Measurements from ENCODE around the gene HAP1. TPM values are rescaled to one million over a fixed set of nuclear protein-coding genes. Genes with fewer than 3 reads are reported as not detected.
"Not testable (repeated sequence)": the region's sequence is repeated elsewhere in the genome, so short reads cannot be mapped to it uniquely, and the experiment has no call there.

Gene HAP1
- total and polyA plus RNA-seq, 4 donors, result 7.3 to 52.8 (median 33.2) TPM

GRCh38 chr17:41718287-41718645 lies 16.2 kb downstream of the HAP1 start:
- no peak for DNase-seq (ENCODE audit: low read depth in 4 of 6, low spot score in 6 of 6)
- H3K27me3 ChIP-seq (ENCODE audit: control insufficient read depth, insufficient read depth, low read length), result no peaks in the 10 kb centered on the region
- WGBS (ENCODE audit: insufficient coverage), result 28% methylated on average over 5 of the region's 5 CpGs
- no peak overlapping the region for H3K27ac ChIP-seq (ENCODE audit: low read depth, low read length)
- H3K4me1 ChIP-seq (ENCODE audit: control insufficient read depth, insufficient read depth, low read length), result peaks cover 14% of the 10 kb centered on the region
- no peaks in the 10 kb centered on the region for H3K9me3 ChIP-seq (ENCODE audit: control insufficient read depth, insufficient read depth, low read length)
- H3K36me3 ChIP-seq (ENCODE audit: control insufficient read depth, insufficient read depth, low read length), result peaks cover 3% of the 10 kb centered on the region
- no peak overlapping the region for H3K4me3 ChIP-seq (ENCODE audit: low read depth, low read length)

DNA sequence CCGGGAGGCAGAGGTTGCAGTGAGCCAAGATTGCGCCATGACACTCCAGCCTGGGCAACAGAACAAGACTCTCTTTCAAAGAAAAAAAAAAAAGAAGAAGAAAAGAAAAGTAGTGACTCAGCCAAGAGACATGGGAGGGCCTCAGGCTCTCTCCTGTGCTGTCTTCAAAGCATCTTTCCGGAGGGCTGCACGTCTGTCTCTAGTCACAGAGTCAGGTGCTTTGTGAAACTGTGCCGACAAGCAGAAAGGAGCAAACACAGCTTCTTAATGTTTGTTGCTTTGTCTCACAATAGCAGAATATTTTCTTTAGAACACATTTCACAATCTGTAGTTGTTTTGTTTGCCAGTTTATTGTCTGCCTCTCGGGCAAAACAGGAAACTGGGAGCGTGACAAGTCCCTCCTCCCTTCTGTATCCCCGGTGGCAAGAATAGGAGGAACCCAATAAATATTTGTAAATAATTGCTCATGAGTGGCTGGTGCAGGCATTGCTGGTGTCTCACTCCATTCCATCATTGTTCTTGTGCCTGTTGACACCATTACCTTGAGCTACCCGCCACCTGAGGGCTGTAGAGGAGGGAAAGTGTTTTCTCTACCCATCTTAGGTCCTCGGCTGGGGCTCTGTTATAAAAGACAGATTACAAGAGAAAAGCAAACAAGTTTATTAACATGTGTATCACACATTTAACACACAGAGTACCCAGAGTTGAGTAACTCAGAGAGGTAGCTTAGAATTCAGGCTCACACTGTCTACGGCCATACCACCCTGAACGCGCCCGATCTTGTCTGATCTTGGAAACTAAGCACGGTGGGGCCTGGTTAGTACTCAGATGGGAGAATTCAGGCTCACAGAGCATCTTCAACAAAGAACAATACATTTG lies 16.8 kb downstream of the HAP1 start:
- peak in 1 of 6 donors; percentile 58 for DNase-seq (ENCODE audit: low read depth in 4 of 6, low spot score in 6 of 6)
- WGBS (ENCODE audit: insufficient coverage), result 13% methylated on average over 3 of the region's 15 CpGs
- Histone ChIP-seq H3K4me3 (ENCODE audit: low read depth, low read length) (no peak overlapping the region), H3K36me3 (ENCODE audit: control insufficient read depth, insufficient read depth, low read length) (no peaks in the 10 kb centered on the region), H3K27me3 (ENCODE audit: control insufficient read depth, insufficient read depth, low read length) (no peaks in the 10 kb centered on the region), H3K9me3 (ENCODE audit: control insufficient read depth, insufficient read depth, low read length) (no peaks in the 10 kb centered on the region), H3K4me1 (ENCODE audit: control insufficient read depth, insufficient read depth, low read length) (peaks cover 14% of the 10 kb centered on the region), H3K27ac (ENCODE audit: low read depth, low read length) (no peak overlapping the region)

- Histone ChIP-seq H3K27me3 (ENCODE audit: control insufficient read depth, insufficient read depth, low read length) (no peaks in the 10 kb centered on the region), H3K36me3 (ENCODE audit: control insufficient read depth, insufficient read depth, low read length) (no peaks in the 10 kb centered on the region), H3K4me3 (ENCODE audit: low read depth, low read length) (no peak within 1 kb of the TSS), H3K27ac (ENCODE audit: low read depth, low read length) (no peak within 1 kb of the TSS), H3K9me3 (ENCODE audit: control insufficient read depth, insufficient read depth, low read length) (no peaks in the 10 kb centered on the region), H3K4me1 (ENCODE audit: control insufficient read depth, insufficient read depth, low read length) (peaks cover 11% of the 10 kb centered on the region)
- WGBS (ENCODE audit: insufficient coverage), result 93% methylated on average over 5 of the region's 12 CpGs
- no peak for DNase-seq (ENCODE audit: low read depth in 4 of 6, low spot score in 6 of 6)
Measured at GRCh38 chr17:41711669-41712400, 22.6 kb downstream of the HAP1 start, which contains the start of gene GAST. Gene GAST (plus strand): TSS chr17:41712331. CDS start chr17:41715437, 3,106 bp downstream.

- WGBS (ENCODE audit: insufficient coverage), result 15% methylated on average over 7 of the region's 8 CpGs
- Histone ChIP-seq H3K4me3 (ENCODE audit: low read depth, low read length) (no peak overlapping the region), H3K9me3 (ENCODE audit: control insufficient read depth, insufficient read depth, low read length) (no peaks in the 10 kb centered on the region), H3K36me3 (ENCODE audit: control insufficient read depth, insufficient read depth, low read length) (no peaks in the 10 kb centered on the region), H3K27me3 (ENCODE audit: control insufficient read depth, insufficient read depth, low read length) (no peaks in the 10 kb centered on the region), H3K27ac (ENCODE audit: low read depth, low read length) (no peak overlapping the region), H3K4me1 (ENCODE audit: control insufficient read depth, insufficient read depth, low read length) (peaks cover 19% of the 10 kb centered on the region)
- peak in 5 of 6 donors; percentile 65 to 98 (median 80) for DNase-seq (ENCODE audit: low read depth in 4 of 6, low spot score in 6 of 6)
Measured at GRCh38 chr17:41710472-41711090, 23.9 kb downstream of the HAP1 start.

DNA sequence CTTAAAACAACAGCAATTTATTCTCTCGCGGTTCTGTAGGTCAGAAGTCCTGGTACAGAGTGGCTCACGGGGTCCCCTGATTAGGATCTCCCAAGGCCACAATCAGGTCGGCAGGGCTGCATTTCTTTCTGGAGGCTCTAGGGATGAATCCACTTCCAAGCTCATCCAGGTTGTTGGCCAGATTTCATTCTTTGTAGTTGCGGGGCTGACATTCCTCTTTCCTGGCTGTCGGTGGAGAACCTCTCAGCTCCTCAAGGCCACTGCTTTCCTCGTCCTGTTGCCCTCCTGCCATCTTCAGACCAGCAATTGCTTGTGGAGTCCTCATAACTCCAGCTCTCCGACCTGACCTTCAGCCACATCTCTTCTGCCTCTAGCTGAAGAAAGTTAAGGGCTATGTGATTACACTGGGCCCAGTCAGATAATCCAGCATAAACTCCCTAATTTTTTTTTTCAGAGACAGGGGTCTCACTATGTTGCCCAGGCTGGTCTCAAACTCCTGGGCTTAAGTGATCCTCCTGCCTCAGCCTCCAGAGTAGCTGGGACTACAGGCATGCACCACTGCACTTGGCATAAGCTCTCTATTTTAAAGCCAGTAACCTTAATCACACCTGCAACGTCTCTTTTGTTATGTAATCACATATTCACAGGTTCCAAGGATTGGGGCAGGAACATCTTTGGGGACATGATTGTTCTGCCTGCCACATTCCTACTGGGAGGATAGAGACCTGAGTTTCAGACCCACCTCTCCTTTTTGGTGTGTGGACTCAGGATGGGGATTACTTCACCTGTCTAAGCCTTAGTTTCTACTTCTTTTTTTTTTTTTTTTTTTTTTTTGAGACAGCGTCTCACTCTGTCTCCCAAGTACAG lies 26.4 kb downstream of the HAP1 start:
- no peak for DNase-seq (ENCODE audit: low read depth in 4 of 6, low spot score in 6 of 6)
- 79% methylated on average over 8 of the region's 10 CpGs for WGBS (ENCODE audit: insufficient coverage)
- Histone ChIP-seq H3K27me3 (ENCODE audit: control insufficient read depth, insufficient read depth, low read length) (no peaks in the 10 kb centered on the region), H3K4me3 (ENCODE audit: low read depth, low read length) (no peak overlapping the region), H3K27ac (ENCODE audit: low read depth, low read length) (no peak overlapping the region), H3K4me1 (ENCODE audit: control insufficient read depth, insufficient read depth, low read length) (peaks cover 27% of the 10 kb centered on the region), H3K9me3 (ENCODE audit: control insufficient read depth, insufficient read depth, low read length) (no peaks in the 10 kb centered on the region), H3K36me3 (ENCODE audit: control insufficient read depth, insufficient read depth, low read length) (no peaks in the 10 kb centered on the region)

DNA sequence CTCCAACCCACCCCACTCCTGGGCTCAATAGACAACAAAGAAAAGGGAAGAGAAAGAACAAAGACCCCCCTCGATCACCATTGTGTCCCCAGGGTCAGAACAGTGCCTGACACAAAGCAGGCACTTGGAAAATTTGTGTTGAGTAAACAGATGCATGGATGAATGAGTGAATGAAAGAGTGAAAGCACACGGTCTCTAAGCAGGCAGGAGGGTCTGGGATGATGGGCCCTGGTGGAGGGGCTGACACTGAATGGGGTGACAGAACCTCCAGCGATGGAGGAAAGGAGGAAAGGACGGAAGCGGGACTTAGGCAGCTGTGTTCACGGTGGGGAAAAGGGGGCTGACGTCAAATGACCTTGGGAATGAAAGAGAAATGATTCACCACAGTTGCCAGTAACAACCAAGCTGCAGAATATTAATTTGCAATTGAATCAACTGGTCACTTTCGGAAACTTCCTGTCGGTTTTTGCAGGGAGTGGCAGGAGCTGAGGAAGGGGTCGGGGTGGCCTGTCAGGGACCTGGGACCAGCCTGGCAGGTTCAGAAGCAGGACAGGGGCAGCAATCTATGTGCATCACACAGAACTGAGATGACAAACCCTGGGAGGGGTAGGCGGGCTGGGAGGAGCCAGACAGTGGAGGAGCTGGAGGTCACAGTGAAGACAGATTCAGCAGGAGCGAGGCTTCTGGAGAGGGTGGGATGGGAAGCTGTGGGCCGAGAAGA lies 29.0 kb downstream of the HAP1 start:
- Histone ChIP-seq H3K4me1 (ENCODE audit: control insufficient read depth, insufficient read depth, low read length) (peaks cover 20% of the 10 kb centered on the region), H3K36me3 (ENCODE audit: control insufficient read depth, insufficient read depth, low read length) (no peaks in the 10 kb centered on the region), H3K4me3 (ENCODE audit: low read depth, low read length) (no peak overlapping the region), H3K27me3 (ENCODE audit: control insufficient read depth, insufficient read depth, low read length) (no peaks in the 10 kb centered on the region), H3K27ac (ENCODE audit: low read depth, low read length) (no peak overlapping the region), H3K9me3 (ENCODE audit: control insufficient read depth, insufficient read depth, low read length) (no peaks in the 10 kb centered on the region)
- 46% methylated on average over 11 of the region's 13 CpGs for WGBS (ENCODE audit: insufficient coverage)
- peak in 1 of 6 donors; percentile 34 for DNase-seq (ENCODE audit: low read depth in 4 of 6, low spot score in 6 of 6)

DNA sequence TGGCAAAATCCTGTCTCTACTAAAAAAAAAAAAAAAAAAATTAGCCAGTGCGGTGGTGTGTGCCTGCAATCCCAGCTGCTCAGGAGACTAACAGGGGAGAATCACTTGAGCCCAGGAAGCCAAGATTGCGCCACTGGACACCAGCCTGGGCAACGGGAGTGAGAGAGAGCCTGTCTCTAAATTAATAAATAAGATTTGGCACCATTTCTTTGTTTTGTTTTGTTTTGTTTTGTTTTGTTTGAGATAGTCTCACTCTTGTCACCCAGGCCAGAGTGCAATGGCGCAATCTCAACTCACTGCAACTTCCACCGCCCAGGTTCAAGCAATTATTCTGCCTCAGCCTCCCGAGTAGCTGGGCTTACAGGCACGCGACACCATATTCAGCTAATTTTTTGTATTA lies 31.7 kb downstream of the HAP1 start:
- Histone ChIP-seq H3K9me3 (ENCODE audit: control insufficient read depth, insufficient read depth, low read length) (no peaks in the 10 kb centered on the region), H3K27ac (ENCODE audit: low read depth, low read length) (no peak overlapping the region), H3K36me3 (ENCODE audit: control insufficient read depth, insufficient read depth, low read length) (no peaks in the 10 kb centered on the region), H3K4me1 (ENCODE audit: control insufficient read depth, insufficient read depth, low read length) (peaks cover 16% of the 10 kb centered on the region), H3K4me3 (ENCODE audit: low read depth, low read length) (no peak overlapping the region), H3K27me3 (ENCODE audit: control insufficient read depth, insufficient read depth, low read length) (no peaks in the 10 kb centered on the region)
- DNase-seq (ENCODE audit: low read depth in 4 of 6, low spot score in 6 of 6), result no peak
- WGBS (ENCODE audit: insufficient coverage), result 90% methylated on average over 2 of the region's 8 CpGs

GRCh38 chr17:41700843-41701242 lies 33.6 kb downstream of the HAP1 start:
- H3K4me1 ChIP-seq (ENCODE audit: control insufficient read depth, insufficient read depth, low read length), result peaks cover 10% of the 10 kb centered on the region
- not testable (repeated sequence) for H3K36me3 ChIP-seq (ENCODE audit: control insufficient read depth, insufficient read depth, low read length); H3K27me3 ChIP-seq (ENCODE audit: control insufficient read depth, insufficient read depth, low read length); H3K27ac ChIP-seq (ENCODE audit: low read depth, low read length); H3K9me3 ChIP-seq (ENCODE audit: control insufficient read depth, insufficient read depth, low read length); DNase-seq (ENCODE audit: low read depth in 4 of 6, low spot score in 6 of 6); H3K4me3 ChIP-seq (ENCODE audit: low read depth, low read length)
- 89% methylated on average over 2 of the region's 3 CpGs for WGBS (ENCODE audit: insufficient coverage)

Data from spinal cord (tissue), 10 donors.